ELF-1 (cell line): Measurements from ENCODE around the gene TAGLN.

Source experiments
- DNase-seq: peaks from one replicate; pipeline ENCODE4 v3.0.0-alpha.2; 2016; ENCODE audit warnings: low read depth, low spot score

The TAGLN gene

GRCh38 chr11:117230286-117230961, 31.3 kb downstream of the TAGLN start:
- no peak for DNase-seq

- peak; percentile 39 for DNase-seq
Measured at GRCh38 chr11:117230999-117231841, 32.0 kb downstream of the TAGLN start.

DNA sequence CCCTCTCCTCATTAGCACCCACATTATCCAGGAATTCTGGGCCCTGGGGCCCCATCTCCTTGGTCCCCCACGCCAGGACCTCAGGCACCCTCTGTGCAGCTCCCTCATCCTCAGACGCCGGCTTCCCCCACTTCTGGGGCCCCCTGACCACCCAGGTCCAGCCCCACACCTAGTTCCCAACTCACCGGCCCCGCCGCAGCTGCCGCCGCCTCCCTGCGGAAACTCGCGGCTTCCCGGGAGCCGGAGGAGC, 32.6 kb downstream of the TAGLN start, which contains the start of gene PCSK7:
Gene PCSK7 (minus strand): TSS at position 232 of the 250 bp plus-strand sequence. CDS start 2,229 bp downstream, outside the sequence.
- DNase-seq, result no peak

- DNase-seq, result peak; percentile 89
Measured at GRCh38 chr11:117232092-117232878, 33.1 kb downstream of the TAGLN start, which contains the start of gene RNF214. TSS of gene RNF214 (plus strand) at chr11:117232671. CDS start at chr11:117234273, 1,602 bp downstream.

GRCh38 chr11:117232911-117233409, 33.8 kb downstream of the TAGLN start:
- peak; percentile 31 for DNase-seq

- DNase-seq, result no peak
Measured at GRCh38 chr11:117238221-117238620, 39.1 kb downstream of the TAGLN start.

- DNase-seq, result no peak
Measured at GRCh38 chr11:117239295-117239694, 40.1 kb downstream of the TAGLN start.

DNA sequence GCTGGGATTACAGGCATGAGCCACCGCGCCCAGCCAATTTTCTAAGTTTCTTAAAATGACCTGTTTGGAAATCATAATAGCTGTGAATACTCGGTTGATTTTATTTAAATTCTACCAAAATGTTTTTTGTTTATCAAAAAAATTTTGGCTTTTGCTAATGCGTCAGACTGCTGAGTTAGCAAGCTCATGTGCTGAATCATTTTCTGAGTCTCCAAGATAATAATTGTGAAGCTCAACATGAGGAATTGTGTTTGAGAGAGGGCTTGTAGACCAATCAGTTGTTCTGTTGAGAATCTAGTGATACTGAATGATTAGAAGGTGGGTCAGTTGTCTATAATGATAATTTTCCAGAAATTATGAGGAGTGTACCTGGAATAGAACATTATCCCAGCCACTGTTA, 49.2 kb downstream of the TAGLN start:
- no peak for DNase-seq

- DNase-seq, result no peak
Measured at GRCh38 chr11:117249571-117249970, 50.4 kb downstream of the TAGLN start.

DNA sequence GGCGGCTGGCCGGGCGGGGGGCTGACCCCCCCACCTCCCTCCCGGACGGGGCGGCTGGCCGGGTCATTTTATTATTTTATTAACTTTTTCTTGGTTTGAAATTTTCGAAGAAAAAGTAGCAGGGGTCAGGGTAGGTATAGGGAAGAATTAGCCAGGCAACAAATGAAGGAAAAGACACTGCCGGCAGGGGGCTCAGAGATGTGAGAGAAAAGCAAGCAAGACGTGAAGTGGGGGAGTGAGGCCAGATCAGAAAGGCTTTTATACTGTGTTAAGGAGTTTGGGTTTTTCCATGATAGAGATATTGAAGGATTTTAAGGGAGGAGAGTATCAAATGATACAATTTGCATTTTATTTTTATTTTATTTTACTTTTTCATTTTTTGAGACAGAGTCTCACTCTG, 52.3 kb downstream of the TAGLN start:
- no peak for DNase-seq

DNA sequence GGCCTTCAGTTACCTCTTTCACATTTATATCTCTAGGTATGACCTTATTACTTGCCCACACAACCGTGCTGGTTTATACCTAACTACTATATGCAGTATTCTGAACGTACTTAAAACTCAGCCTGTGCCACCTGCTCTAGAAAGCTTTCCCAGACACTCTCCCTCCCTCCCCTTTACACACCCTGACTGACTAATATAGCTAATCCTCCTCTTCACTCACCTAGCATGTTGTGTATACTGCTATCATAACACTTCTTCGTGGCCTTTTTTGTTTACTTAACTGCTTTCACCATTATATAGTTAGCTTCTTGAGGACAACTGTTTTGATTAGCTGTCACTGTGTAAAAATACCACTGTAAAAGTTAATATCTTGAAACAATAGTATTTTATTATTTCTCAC, 56.8 kb downstream of the TAGLN start:
- DNase-seq, result no peak

DNA sequence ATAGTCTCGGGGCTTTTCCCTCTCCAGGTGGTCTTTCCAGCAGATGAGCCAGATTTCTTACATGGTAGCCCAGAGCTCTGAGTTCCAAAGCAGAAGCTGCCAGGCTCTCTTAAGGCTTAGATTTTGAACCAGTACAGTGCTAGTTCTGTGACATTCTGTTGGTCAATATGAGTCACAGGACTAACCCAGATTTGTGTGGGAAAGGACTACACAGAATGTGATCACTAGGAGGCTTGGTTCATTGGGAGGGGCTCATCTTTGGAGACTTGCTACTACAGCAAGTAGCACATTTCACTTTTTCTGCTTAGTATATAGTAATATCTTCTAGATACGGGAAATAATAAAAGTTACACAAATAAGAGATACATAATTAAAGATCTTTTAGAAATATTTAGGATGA, 57.4 kb downstream of the TAGLN start:
- DNase-seq, result no peak
